DOHH2 (cell line): ENCODE measurements around the gene ISLR.

ENCODE experiments used
- H3F3A ChIP-seq: fragments of 200-600 bp; sonication (generic), shearing (Covaris generic); 2 replicates; pipeline ENCODE4 v1.6.0; 2016; ENCODE audit warnings: antibody characterized with exemption, mild to moderate bottlenecking; ENCODE audit not compliant: control insufficient read depth, insufficient read depth
- H3K27ac ChIP-seq: fragments of 200-600 bp; sonication (generic); 2 replicates; pipeline ENCODE4 v1.5.1; 2014; ENCODE audit warnings: low read depth, mild to moderate bottlenecking, low read length, moderate library complexity
- H3K27me3 ChIP-seq: fragments of 200-600 bp; sonication (generic); 2 replicates; pipeline ENCODE4 v1.6.1; 2014; ENCODE audit warnings: mild to moderate bottlenecking, low read length, mixed read lengths; ENCODE audit not compliant: control insufficient read depth
- H3K36me3 ChIP-seq: fragments of 200-600 bp; sonication (generic); 2 replicates; pipeline ENCODE4 v1.6.1; 2014; ENCODE audit warnings: mild to moderate bottlenecking, low read length, moderate library complexity, mixed read lengths; ENCODE audit not compliant: control insufficient read depth
- H3K4me1 ChIP-seq: fragments of 200-600 bp; sonication (generic); 2 replicates; pipeline ENCODE4 v1.6.1; 2014; ENCODE audit warnings: mild to moderate bottlenecking, low read length, mixed read lengths; ENCODE audit not compliant: control insufficient read depth
- H3K4me2 ChIP-seq: fragments of 200-600 bp; sonication (generic); 2 replicates; pipeline ENCODE4 v1.6.0; 2014; ENCODE audit warnings: mild to moderate bottlenecking, low read length, moderate library complexity
- H3K4me3 ChIP-seq: fragments of 200-600 bp; sonication (generic); 2 replicates; pipeline ENCODE4 v1.5.1; 2014; ENCODE audit warnings: mild to moderate bottlenecking, low read length, mixed read lengths
- H3K79me2 ChIP-seq: fragments of 200-600 bp; sonication (generic); 2 replicates; pipeline ENCODE4 v1.6.1; 2014; ENCODE audit warnings: mild to moderate bottlenecking, low read length, mixed read lengths; ENCODE audit not compliant: control insufficient read depth
- H3K9me2 ChIP-seq: fragments of 200-600 bp; sonication (generic); replicated peaks from 2 replicates; pipeline ENCODE4 v1.6.1; 2014; ENCODE audit warnings: mild to moderate bottlenecking, low read length, mixed read lengths; ENCODE audit not compliant: control insufficient read depth
- H3K9me3 ChIP-seq: fragments of 200-600 bp; sonication (generic); 2 replicates; pipeline ENCODE4 v1.6.1; 2014; ENCODE audit warnings: antibody characterized with exemption, low read length, mixed read lengths; ENCODE audit not compliant: control insufficient read depth, insufficient read depth
- H4K20me1 ChIP-seq: fragments of 200-600 bp; sonication (generic); 2 replicates; pipeline ENCODE4 v1.6.0; 2014; ENCODE audit warnings: low read depth, mild to moderate bottlenecking, antibody characterized with exemption, low read length, moderate library complexity; ENCODE audit not compliant: control insufficient read depth, insufficient read depth
- EZH2phosphoT487 ChIP-seq: fragments of 200-600 bp; sonication (generic); IDR thresholded peaks from 2 replicates; pipeline ENCODE4 v1.6.1; 2017; ENCODE audit warnings: borderline replicate concordance, mild to moderate bottlenecking, antibody characterized with exemption, low read length, moderate library complexity, mixed read lengths
- TF ChIP-seq, protein P1 (sequence below): fragments of 200-600 bp; sonication (generic); IDR thresholded peaks from one replicate; pipeline ENCODE4 v1.5.1; 2014; ENCODE audit warnings: antibody characterized with exemption, mild to moderate bottlenecking, low read depth, low read length; ENCODE audit not compliant: poor library complexity, severe bottlenecking

Gene ISLR

DNA sequence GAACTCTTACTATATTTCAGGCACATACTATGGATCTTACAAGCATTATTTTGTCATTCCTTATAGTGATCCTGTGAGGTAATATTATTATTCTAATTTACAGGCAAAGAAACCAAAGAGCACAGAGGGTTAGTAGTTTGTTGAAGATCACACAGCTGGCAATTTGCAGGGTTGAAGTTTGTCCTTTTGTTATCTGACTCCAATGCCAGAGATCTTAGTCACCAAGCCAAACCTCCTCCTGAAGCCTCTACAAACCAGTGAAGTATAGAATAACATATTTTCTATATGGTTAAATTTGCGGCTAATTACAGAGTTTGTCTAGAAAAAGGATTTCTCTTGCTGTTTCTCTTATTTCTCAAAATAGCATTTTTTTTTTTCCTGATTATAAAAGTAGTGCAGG is 31.9 kb upstream of the ISLR start:
- H4K20me1 ChIP-seq, result no peaks in the 10 kb centered on the region
- H3K4me1 ChIP-seq, result no peaks in the 10 kb centered on the region
- H3K36me3 ChIP-seq, result no peaks in the 10 kb centered on the region
- no peaks in the 10 kb centered on the region for H3K9me3 ChIP-seq
- no peaks in the 10 kb centered on the region for H3F3A ChIP-seq
- no peak overlapping the region for H3K27ac ChIP-seq
- peaks cover 2% of the 10 kb centered on the region for H3K27me3 ChIP-seq
- no peak overlapping the region for H3K4me2 ChIP-seq
- no peaks in the 10 kb centered on the region for H3K9me2 ChIP-seq
- TF ChIP-seq, protein P1, sequence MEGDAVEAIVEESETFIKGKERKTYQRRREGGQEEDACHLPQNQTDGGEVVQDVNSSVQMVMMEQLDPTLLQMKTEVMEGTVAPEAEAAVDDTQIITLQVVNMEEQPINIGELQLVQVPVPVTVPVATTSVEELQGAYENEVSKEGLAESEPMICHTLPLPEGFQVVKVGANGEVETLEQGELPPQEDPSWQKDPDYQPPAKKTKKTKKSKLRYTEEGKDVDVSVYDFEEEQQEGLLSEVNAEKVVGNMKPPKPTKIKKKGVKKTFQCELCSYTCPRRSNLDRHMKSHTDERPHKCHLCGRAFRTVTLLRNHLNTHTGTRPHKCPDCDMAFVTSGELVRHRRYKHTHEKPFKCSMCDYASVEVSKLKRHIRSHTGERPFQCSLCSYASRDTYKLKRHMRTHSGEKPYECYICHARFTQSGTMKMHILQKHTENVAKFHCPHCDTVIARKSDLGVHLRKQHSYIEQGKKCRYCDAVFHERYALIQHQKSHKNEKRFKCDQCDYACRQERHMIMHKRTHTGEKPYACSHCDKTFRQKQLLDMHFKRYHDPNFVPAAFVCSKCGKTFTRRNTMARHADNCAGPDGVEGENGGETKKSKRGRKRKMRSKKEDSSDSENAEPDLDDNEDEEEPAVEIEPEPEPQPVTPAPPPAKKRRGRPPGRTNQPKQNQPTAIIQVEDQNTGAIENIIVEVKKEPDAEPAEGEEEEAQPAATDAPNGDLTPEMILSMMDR, result no peak
- no peak for TF ChIP-seq EZH2phosphoT487
- no peaks in the 10 kb centered on the region for H3K79me2 ChIP-seq
- no peak overlapping the region for H3K4me3 ChIP-seq

DNA sequence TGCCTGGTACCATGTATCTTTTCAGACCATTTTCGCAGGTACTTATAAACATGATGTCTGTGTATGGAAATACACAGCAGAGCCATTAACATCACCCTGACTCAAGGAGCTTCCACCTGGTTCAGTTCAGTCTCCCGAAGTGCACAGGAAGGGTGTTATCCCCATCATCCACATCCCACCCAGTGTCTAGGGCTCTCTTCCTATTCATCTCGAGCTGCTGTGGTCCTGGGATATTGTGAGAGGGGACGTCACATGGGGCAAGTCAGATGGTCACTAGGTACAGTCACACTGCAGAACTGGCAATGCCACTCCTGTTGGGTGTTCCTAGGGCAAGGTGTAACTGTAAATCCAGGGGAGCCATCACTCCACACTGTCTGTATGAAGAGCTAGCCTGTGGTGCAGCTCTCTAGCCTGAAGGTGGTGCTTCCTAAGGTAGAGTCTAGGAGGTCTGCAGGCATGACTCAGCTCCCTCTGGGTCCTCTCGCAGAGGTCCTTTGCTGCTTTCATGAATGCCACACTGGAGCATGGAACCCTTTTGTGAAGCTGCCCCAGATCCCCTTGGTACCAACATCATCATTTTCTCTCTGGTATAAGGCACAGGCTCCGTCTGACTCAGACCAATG is 29.2 kb upstream of the ISLR start:
- Histone ChIP-seq H3F3A (no peaks in the 10 kb centered on the region), H3K9me3 (no peaks in the 10 kb centered on the region), H3K4me2 (no peak overlapping the region), H3K4me3 (no peak overlapping the region), H3K4me1 (no peaks in the 10 kb centered on the region), H3K36me3 (no peaks in the 10 kb centered on the region), H3K27ac (no peak overlapping the region), H3K79me2 (no peaks in the 10 kb centered on the region), H3K27me3 (peaks cover 2% of the 10 kb centered on the region), H4K20me1 (no peaks in the 10 kb centered on the region), H3K9me2 (no peaks in the 10 kb centered on the region)
- TF ChIP-seq, protein P1, result no peak
- no peak for TF ChIP-seq EZH2phosphoT487

DNA sequence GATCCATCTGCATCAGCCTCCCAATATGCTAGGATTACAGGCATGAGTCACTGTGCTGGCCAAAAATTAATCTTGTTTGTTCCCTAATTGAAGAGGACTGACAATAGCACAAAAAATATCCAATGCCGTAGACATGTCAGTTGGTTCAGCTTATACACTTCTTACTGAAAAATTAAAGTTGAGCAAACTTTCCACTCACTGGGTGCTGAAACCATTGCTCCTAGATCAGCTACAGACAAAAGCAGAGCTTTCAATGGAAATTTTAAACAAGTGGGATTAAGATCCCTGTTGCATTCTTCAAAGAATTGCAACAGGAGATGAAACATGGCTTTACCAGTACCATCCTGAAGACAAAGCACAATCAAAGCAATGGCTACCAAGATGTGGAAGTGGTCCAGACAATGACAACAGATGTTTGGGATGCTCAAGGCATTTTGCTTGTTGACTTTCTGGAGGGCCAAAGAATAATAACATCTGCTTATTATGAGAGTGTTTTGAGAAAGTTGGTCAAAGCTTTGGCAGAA is 27.2 kb upstream of the ISLR start:
- Histone ChIP-seq H3K79me2 (no peaks in the 10 kb centered on the region), H3K4me2 (no peak overlapping the region), H3K27me3 (peaks cover 2% of the 10 kb centered on the region), H3K9me3 (no peaks in the 10 kb centered on the region), H3K4me1 (no peaks in the 10 kb centered on the region), H3K4me3 (no peak overlapping the region), H3F3A (no peaks in the 10 kb centered on the region), H4K20me1 (no peaks in the 10 kb centered on the region), H3K36me3 (no peaks in the 10 kb centered on the region), H3K27ac (no peak overlapping the region), H3K9me2 (no peaks in the 10 kb centered on the region)
- TF ChIP-seq EZH2phosphoT487, result no peak
- TF ChIP-seq, protein P1, result no peak
